ENCODE data around the gene CAPN15. TPM values are rescaled to one million over a fixed set of nuclear protein-coding genes. Genes with fewer than 3 reads are reported as not detected.

The CAPN15 gene
- polyA plus RNA-seq, 1 of the 3 experiments (the other 2 are of a cell fraction): 22.9 TPM

DNA sequence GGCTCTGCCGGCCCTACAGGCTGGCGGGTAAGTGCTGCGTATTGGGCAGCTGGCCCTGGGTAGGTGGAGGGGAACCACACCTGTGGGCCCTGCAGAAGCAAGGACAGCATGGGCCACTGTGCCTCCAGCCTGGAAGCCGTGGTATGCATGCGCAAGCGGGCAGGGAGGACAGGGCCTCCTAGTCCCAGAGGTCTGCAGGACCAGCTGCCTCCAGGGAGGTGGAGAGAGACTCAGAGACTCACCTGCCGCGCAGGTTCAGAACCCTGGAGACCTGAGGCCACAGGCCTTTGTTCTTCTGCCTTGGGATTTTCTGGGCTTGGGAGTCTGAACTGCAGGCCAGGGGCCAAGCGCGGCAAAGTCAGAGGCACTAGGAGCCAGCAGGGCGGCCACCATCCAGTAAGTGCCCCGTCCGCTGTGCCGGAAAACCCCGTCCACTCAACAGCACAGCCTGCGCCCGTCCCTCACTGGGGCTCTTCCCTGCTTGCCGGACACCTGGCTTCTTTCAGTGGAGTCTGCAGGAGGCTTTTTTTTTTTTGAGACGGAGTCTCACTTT is 53.5 kb downstream of the CAPN15 start:
- TF ChIP-seq, protein P1, sequence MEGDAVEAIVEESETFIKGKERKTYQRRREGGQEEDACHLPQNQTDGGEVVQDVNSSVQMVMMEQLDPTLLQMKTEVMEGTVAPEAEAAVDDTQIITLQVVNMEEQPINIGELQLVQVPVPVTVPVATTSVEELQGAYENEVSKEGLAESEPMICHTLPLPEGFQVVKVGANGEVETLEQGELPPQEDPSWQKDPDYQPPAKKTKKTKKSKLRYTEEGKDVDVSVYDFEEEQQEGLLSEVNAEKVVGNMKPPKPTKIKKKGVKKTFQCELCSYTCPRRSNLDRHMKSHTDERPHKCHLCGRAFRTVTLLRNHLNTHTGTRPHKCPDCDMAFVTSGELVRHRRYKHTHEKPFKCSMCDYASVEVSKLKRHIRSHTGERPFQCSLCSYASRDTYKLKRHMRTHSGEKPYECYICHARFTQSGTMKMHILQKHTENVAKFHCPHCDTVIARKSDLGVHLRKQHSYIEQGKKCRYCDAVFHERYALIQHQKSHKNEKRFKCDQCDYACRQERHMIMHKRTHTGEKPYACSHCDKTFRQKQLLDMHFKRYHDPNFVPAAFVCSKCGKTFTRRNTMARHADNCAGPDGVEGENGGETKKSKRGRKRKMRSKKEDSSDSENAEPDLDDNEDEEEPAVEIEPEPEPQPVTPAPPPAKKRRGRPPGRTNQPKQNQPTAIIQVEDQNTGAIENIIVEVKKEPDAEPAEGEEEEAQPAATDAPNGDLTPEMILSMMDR (IDR thresholded peaks at IDR 0.05): no peak
- no peak for TF ChIP-seq EZH2phosphoT487 (IDR thresholded peaks at IDR 0.05; ENCODE audit: borderline replicate concordance, low read depth)
- no peaks in the 10 kb centered on the region for H3F3A ChIP-seq (replicated peaks; ENCODE audit: insufficient read depth)
- ChIA-PET CTCF (interaction anchor here (1.0 to 1.2 kb wide), 3 partner anchors 34 to 80 kb away, joined by 3 read pairs; no protein-coding TSS in a partner anchor), POLR2A (interaction anchor here (0.7 kb wide), 1 partner anchor 155 kb away, joined by 4 read pairs; no protein-coding TSS in a partner anchor)
- no peak overlapping the region for H3K4me3 ChIP-seq (ENCODE audit: low read depth in 2 of 2, low read length in 1 of 2)
- no peaks in the 10 kb centered on the region for H3K9me2 ChIP-seq
- over 99% methylated on average over 12 of the region's 19 CpGs for WGBS (ENCODE audit: low lambda C conversion rate)
- H3K27ac ChIP-seq (ENCODE audit: low read depth in 2 of 2, low read length in 1 of 2): no peak overlapping the region
- H3K36me3 ChIP-seq (replicated peaks in 1 of 2; ENCODE audit: control insufficient read depth in 1 of 2, insufficient read depth in 2 of 2, low read length in 1 of 2): peaks cover 0 to 23% of the 10 kb centered on the region in 2 experiments
- H3K27me3 ChIP-seq (ENCODE audit: insufficient read depth): no peaks in the 10 kb centered on the region
- H3K4me2 ChIP-seq: no peak overlapping the region
- H3K4me1 ChIP-seq (ENCODE audit: control insufficient read depth in 1 of 2, insufficient read depth in 2 of 2, low read depth in 1 of 2, low read length in 1 of 2): peaks cover 6 to 10% of the 10 kb centered on the region in 2 experiments; a peak in 1 of 4 replicates
- H3K9me3 ChIP-seq: no peaks in the 10 kb centered on the region
- H4K20me1 ChIP-seq (ENCODE audit: insufficient read depth): no peaks in the 10 kb centered on the region
- DNase-seq: no peak
- H3K79me2 ChIP-seq (ENCODE audit: insufficient read depth): no peaks in the 10 kb centered on the region
- no peak overlapping the region for H3K9ac ChIP-seq
- no peak overlapping the region for H2AFZ ChIP-seq (ENCODE audit: low read depth)

DNA sequence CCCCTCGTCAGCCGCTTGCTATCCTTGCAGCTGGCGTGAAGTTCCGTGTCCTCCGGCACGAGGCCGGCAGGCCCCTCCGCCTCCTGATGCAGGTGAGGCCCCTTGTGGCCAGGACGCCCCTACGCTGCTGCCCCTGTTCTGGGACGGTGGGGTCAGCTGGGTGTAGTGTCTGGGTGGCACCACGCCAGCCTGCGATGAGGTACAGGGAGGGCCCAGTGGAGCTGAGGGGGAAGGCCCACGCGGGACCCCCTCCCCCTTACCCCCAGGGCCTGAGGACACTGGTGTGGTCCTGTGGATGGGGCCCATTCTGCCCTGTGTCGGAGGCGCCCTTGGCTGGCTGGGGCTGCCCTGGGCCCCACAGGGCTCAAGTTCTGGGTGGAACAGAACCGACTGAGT is 54.7 kb downstream of the CAPN15 start:
- H3K9me2 ChIP-seq: no peaks in the 10 kb centered on the region
- H3K79me2 ChIP-seq (ENCODE audit: insufficient read depth): peaks cover 4% of the 10 kb centered on the region; the same call in 1 of the 2 replicates
- no peaks in the 10 kb centered on the region for H3K9me3 ChIP-seq
- ChIA-PET CTCF (interaction anchor here (1.0 to 1.2 kb wide), 4 partner anchors 11 to 79 kb away, joined by 3 read pairs; no protein-coding TSS in a partner anchor), POLR2A (no interaction called here)
- peaks cover 10 to 22% of the 10 kb centered on the region in 2 experiments; a peak in 2 of 4 replicates for H3K4me1 ChIP-seq (ENCODE audit: control insufficient read depth in 1 of 2, insufficient read depth in 2 of 2, low read depth in 1 of 2, low read length in 1 of 2)
- no peak overlapping the region for H3K4me3 ChIP-seq (ENCODE audit: low read depth in 2 of 2, low read length in 1 of 2)
- peaks cover 0 to 19% of the 10 kb centered on the region in 2 experiments for H3K36me3 ChIP-seq (replicated peaks in 1 of 2; ENCODE audit: control insufficient read depth in 1 of 2, insufficient read depth in 2 of 2, low read length in 1 of 2)
- 87% methylated on average over 3 of the region's 18 CpGs for WGBS (ENCODE audit: low lambda C conversion rate)
- H2AFZ ChIP-seq (ENCODE audit: low read depth): no peak overlapping the region
- H4K20me1 ChIP-seq (ENCODE audit: insufficient read depth): no peaks in the 10 kb centered on the region
- no peak overlapping the region for H3K4me2 ChIP-seq
- TF ChIP-seq, protein P2, sequence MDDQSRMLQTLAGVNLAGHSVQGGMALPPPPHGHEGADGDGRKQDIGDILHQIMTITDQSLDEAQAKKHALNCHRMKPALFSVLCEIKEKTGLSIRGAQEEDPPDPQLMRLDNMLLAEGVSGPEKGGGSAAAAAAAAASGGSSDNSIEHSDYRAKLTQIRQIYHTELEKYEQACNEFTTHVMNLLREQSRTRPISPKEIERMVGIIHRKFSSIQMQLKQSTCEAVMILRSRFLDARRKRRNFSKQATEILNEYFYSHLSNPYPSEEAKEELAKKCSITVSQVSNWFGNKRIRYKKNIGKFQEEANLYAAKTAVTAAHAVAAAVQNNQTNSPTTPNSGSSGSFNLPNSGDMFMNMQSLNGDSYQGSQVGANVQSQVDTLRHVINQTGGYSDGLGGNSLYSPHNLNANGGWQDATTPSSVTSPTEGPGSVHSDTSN (IDR thresholded peaks at IDR 0.05): no peak
- TF ChIP-seq FOXM1 (IDR thresholded peaks at IDR 0.05; ENCODE audit: low read depth) (no peak), MXI1 (IDR thresholded peaks at IDR 0.05; ENCODE audit: low read depth, low read length) (no peak), GABPA (IDR thresholded peaks at IDR 0.05; ENCODE audit: low read depth) (no peak), POLR2AphosphoS5 (IDR thresholded peaks at IDR 0.05; ENCODE audit: low read depth, low read length) (no peak), GATA2 (CRISPR knock-in tag; IDR thresholded peaks at IDR 0.05) (no peak), CHD2 (IDR thresholded peaks at IDR 0.05; ENCODE audit: low read length, partially characterized antibody) (no peak), JUND (IDR thresholded peaks at IDR 0.05) (no peak), FOXJ3 (CRISPR knock-in tag; IDR thresholded peaks at IDR 0.05) (no peak), TEAD4 (IDR thresholded peaks at IDR 0.05; ENCODE audit: borderline replicate concordance, insufficient read depth) (no peak)
- TF ChIP-seq, protein P3, sequence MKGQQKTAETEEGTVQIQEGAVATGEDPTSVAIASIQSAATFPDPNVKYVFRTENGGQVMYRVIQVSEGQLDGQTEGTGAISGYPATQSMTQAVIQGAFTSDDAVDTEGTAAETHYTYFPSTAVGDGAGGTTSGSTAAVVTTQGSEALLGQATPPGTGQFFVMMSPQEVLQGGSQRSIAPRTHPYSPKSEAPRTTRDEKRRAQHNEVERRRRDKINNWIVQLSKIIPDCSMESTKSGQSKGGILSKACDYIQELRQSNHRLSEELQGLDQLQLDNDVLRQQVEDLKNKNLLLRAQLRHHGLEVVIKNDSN (IDR thresholded peaks at IDR 0.05; ENCODE audit: borderline replicate concordance, low read depth): no peak
- TF ChIP-seq, protein P4, sequence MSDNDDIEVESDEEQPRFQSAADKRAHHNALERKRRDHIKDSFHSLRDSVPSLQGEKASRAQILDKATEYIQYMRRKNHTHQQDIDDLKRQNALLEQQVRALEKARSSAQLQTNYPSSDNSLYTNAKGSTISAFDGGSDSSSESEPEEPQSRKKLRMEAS (IDR thresholded peaks at IDR 0.05; ENCODE audit: low read depth): no peak
- TF ChIP-seq, protein P5, sequence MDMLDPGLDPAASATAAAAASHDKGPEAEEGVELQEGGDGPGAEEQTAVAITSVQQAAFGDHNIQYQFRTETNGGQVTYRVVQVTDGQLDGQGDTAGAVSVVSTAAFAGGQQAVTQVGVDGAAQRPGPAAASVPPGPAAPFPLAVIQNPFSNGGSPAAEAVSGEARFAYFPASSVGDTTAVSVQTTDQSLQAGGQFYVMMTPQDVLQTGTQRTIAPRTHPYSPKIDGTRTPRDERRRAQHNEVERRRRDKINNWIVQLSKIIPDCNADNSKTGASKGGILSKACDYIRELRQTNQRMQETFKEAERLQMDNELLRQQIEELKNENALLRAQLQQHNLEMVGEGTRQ (IDR thresholded peaks at IDR 0.05; ENCODE audit: borderline replicate concordance, low read depth, low read length): no peak
- H3K27ac ChIP-seq (ENCODE audit: low read depth in 2 of 2, low read length in 1 of 2): no peak overlapping the region
- no peak for DNase-seq
- no peak overlapping the region for H3K9ac ChIP-seq
- no peaks in the 10 kb centered on the region for H3K27me3 ChIP-seq (ENCODE audit: insufficient read depth)
- peaks cover 5% of the 10 kb centered on the region for H3F3A ChIP-seq (replicated peaks; ENCODE audit: insufficient read depth)

Measured in SK-N-SH (cell line).